ENCODE measurements around the gene MAN2B2. TPM values are rescaled to one million over a fixed set of nuclear protein-coding genes. Genes with fewer than 3 reads are reported as not detected.
"Not testable (repeated sequence)": the region's sequence is repeated elsewhere in the genome, so short reads cannot be mapped to it uniquely, and the experiment has no call there.

The MAN2B2 gene
- polyA plus RNA-seq, 1 donor: 16.4 TPM

DNA sequence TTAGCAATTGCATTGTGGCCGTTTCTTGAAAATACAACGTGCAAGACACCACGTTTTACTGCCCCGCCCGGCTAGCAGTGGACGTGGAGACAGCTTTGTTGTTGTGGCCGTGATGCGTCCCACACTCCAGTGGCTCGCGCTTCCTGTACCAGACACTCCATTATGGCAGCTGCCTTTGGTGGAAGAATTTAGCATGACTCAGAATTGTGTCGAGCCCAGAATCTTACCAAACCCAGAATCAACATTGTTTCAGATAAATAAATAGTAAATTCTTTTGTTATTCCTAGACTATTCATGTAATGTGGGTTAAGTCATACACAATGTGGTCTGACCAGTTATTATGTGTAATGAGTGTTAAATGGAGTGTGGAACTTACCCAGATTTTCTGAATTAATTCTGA lies 93.4 kb downstream of the MAN2B2 start:
- no peak for DNase-seq

DNA sequence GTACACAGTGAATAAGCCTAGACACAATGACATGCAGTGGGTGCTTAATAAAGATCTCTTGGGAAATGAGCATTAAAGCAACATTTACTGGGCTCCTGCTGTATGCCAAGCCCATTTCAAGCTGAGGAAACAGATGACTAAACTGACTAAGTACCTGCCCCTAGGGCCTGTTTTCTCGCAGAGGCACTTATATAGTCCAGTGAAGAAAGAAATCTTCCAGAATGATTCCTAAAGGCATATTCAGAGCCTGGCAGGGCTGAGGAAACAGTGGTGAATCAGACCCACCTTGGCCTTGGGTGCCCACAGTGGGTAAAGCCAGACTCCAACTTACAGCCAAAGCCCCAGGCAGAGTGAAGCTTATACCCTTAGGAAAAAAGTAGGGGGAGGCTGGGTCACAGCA lies 96.7 kb downstream of the MAN2B2 start:
- DNase-seq: no peak

DNA sequence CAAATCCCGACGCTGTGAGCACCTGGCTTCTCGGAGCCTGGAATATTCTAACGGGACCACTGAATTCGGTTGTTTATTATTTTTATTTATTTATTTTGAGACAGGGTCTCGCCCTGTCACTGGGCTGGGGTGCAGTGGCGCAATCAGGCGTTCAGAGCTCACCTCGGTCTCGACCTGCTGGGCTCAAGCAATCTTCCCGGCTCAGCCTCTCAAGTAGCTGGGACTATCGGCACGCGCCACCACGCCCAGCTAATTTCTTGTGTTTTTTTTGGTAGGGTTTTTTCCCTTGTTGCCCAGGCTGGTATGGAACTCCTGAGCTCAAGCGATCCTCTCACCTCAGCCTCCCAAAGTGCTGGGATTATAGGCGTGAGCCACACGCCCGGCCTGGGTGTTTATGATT lies 97.1 kb downstream of the MAN2B2 start:
- DNase-seq: no peak

DNA sequence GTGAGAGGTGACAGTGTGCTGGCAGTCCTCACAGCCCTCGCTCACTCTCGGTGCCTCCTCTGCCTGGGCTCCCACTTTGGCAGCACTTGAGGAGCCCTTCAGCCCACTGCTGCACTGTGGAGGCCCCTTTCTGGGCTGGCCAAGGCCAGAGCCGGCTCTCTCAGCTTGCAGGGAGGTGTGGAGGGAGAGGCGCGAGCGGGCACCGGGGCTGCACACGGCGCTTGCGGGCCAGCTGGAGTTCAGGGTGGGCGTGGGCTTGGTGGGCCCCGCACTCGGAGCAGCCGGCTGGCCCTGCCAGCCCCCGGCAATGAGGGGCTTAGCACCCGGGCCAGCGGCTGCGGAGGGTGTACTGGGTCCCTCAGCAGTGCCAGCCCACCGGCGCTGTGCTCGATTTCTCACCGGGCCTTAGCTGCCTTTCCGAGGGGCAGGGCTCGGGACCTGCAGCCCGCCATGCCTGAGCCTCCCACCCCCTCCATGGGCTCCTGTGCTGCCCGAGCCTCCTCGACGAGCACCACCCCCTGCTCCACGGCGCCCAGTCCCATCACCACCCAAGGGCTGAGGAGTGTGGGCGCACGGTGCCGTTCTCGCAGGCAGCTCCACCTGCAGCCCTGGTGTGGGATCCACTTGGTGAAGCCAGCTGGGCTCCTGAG lies 97.7 kb downstream of the MAN2B2 start:
- not testable (repeated sequence) for DNase-seq

Other genes with a start within 250 kb of the MAN2B2 start
- gene PPP2R2C, start 102.6 kb upstream of the MAN2B2 start, polyA plus RNA-seq (ENCODE audit: insufficient read length): 0.40 TPM
- 420 TPM for gene MRFAP1, start 65.5 kb downstream of the MAN2B2 start, polyA plus RNA-seq (ENCODE audit: insufficient read length)
- gene S100P, start 118.7 kb downstream of the MAN2B2 start, polyA plus RNA-seq (ENCODE audit: insufficient read length): 9.0 TPM
- gene MRFAP1L1, start 134.7 kb downstream of the MAN2B2 start, polyA plus RNA-seq (ENCODE audit: insufficient read length): 124 TPM
- 11.5 TPM for gene BLOC1S4, start 141.0 kb downstream of the MAN2B2 start, polyA plus RNA-seq (ENCODE audit: insufficient read length)
- 48.0 TPM for gene KIAA0232, start 207.5 kb downstream of the MAN2B2 start, polyA plus RNA-seq (ENCODE audit: insufficient read length)